Measurements from ENCODE around the gene PPIL6.
A peak's percentile ranks its signal among the peaks of the same experiment; 100 is the strongest.

PPIL6 gene

DNA sequence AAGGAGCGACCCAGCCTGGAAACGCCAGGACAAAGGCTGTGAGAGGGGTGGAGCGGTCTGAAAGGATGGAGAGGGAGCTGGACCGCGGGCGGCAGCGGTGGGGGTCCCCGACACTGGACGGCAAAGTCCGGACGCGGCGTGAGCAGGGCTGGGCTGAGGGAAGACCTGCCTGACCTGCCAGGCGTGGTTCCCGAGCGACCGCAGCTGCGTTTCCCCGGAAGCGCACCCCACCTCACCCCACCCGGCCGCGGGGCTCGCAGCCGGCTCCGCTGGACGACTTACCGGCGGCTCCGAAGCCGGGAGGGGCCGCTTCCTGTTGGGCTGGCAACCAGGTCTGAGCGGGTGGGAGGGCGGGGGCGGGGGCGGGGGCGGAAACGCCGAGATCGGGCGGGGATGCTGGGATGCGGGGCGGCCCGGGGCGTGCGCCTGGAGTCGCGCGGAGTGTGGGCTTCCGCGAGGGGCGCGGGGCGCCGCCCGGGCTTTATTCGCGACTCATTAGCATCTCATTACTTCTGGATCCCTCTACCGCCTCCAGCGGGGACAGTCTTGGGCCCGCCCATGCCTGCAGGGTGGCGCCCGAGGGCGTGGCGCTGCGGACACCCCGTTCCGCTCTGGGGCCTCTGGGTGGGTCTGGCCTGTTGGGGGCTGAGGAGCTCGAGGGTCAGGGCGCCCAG lies 15.1 kb upstream of the PPIL6 start, which contains the start of gene MICAL1:
Gene MICAL1, minus strand, starts transcription at position 336 of the 674 bp plus-strand sequence. CDS start 1,576 bp downstream, outside the sequence.
- ChIA-PET CTCF (interaction anchor here (0.7 to 6.2 kb wide), 9 partner anchors 9 to 268 kb away, joined by 3 to 45 read pairs (median 5); partner anchors contain the start of genes CD164, PPIL6 and SMPD2), POLR2A (interaction anchor here (0.6 to 1.1 kb wide), 2 partner anchors 14 to 73 kb away, joined by 3 read pairs; partner anchors contain the start of gene CD164)
- peak; percentile 83 for DNase-seq (ENCODE audit: extremely low spot score)
- TF ChIP-seq, protein P1, sequence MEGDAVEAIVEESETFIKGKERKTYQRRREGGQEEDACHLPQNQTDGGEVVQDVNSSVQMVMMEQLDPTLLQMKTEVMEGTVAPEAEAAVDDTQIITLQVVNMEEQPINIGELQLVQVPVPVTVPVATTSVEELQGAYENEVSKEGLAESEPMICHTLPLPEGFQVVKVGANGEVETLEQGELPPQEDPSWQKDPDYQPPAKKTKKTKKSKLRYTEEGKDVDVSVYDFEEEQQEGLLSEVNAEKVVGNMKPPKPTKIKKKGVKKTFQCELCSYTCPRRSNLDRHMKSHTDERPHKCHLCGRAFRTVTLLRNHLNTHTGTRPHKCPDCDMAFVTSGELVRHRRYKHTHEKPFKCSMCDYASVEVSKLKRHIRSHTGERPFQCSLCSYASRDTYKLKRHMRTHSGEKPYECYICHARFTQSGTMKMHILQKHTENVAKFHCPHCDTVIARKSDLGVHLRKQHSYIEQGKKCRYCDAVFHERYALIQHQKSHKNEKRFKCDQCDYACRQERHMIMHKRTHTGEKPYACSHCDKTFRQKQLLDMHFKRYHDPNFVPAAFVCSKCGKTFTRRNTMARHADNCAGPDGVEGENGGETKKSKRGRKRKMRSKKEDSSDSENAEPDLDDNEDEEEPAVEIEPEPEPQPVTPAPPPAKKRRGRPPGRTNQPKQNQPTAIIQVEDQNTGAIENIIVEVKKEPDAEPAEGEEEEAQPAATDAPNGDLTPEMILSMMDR (IDR thresholded peaks at IDR 0.05; ENCODE audit: control extremely low read depth, extremely low read depth, low read depth, missing control alignments) = peak; percentile 13

DNA sequence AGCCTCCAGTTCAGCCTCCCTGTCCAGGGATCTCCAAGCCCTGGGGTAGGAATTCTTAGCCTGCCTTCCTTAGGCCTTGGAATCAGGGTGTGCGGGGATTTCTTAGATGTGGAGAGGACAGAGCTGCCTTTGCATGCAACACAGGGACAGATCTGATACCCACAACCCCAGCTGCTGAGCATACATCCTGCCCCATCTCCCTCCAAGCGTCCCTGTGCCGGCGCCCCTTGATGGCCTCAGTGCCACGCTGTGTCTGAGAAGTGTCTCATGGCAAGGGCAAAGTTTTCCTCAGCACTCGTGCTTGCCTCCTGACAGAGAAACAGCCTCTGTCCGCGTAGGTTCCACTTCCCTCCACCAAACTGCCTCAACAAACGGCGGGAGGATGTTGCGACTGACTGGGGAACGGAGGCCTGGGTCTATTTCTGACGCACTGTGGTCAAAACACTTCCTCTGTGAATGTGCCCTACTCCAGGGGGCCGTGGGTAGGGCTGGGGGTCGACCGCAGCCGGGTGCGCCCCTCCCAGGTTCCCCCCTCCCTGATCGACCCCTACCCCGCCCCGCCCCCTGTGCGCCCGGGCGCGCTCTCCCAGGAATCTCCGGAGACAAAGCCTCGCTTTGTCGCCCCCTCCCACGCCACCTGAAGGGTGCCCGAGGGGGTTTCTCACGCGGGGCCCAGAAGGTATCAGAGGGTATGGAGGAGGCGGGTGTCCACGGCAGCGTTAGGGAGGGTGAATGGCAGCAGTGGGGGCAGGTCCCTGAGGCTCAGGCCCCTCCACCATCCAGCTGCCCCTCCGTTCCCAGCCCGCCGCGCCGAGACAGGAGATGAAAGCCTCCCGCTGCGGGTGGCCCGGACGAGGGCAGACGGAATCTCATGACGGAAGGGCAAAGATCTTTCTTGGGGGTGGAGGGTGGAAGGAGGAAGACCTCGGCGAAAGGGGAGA lies 14.3 kb upstream of the PPIL6 start:
- CTCF ChIA-PET = interaction anchor here (0.7 to 3.9 kb wide), 11 partner anchors 8 to 371 kb away, joined by 3 to 19 read pairs (median 7); partner anchors contain the start of genes CD164, PPIL6 and SMPD2
- POLR2A ChIA-PET = interaction anchor here (0.9 to 1.3 kb wide), 4 partner anchors 9 to 81 kb away, joined by 3 to 4 read pairs (median 3); partner anchors contain the start of gene CD164
- peak; percentile 73 for DNase-seq (ENCODE audit: extremely low spot score)
- TF ChIP-seq, protein P1 (IDR thresholded peaks at IDR 0.05; ENCODE audit: control extremely low read depth, extremely low read depth, low read depth, missing control alignments) = no peak

DNA sequence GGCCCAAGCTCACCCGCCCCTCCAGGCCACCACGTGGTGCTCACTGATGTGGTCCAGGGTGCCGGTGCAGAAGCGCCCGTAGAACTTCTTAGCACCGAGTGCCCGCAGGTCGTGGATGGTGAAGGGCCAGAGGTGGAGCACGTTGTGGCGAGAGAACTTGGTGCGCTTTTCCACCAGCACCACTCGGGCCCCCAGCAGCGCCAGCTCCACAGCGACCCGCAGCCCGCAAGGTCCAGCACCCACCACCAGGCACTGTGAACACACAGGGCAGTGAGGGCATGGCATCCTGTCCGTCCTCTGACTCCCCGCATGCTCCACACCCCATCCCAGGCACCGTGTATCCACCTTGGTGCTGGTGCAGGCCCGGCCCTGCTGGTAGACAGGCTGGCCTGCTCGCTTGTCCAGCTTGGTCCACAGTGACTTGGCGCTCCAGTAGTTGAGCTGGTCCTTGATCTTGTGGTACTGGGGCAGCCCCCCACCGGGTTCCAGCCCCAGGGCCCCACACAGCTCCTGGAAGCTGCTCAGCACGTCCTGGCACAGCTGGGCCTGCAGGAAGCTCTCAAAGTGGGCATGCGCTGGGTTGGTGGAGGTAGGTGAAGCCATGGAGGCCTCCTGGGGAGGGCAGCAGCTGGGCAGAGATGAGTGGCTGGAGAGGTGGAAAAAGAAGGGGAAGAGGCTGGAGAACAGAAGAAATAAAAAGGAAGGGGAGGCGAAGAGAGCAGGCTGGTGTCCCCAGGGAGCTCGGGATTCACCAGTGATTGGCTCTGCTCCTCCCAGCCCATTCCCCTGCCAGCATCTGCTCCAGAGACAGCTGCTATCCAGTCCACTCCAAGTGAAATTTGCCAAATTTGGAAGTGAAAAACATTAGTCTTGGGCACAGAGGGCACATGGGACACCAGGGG lies 13.4 kb upstream of the PPIL6 start:
- ChIA-PET CTCF (interaction anchor here (1.1 to 3.9 kb wide), 6 partner anchors 9 to 370 kb away, joined by 3 to 19 read pairs (median 8); partner anchors contain the start of genes CD164, PPIL6 and SMPD2), POLR2A (interaction anchor here (0.9 to 1.3 kb wide), 3 partner anchors 8 to 80 kb away, joined by 3 to 4 read pairs (median 3); no protein-coding TSS in a partner anchor)
- DNase-seq (ENCODE audit: extremely low spot score) = peak; percentile 15
- TF ChIP-seq, protein P1 (IDR thresholded peaks at IDR 0.05; ENCODE audit: control extremely low read depth, extremely low read depth, low read depth, missing control alignments) = no peak

DNA sequence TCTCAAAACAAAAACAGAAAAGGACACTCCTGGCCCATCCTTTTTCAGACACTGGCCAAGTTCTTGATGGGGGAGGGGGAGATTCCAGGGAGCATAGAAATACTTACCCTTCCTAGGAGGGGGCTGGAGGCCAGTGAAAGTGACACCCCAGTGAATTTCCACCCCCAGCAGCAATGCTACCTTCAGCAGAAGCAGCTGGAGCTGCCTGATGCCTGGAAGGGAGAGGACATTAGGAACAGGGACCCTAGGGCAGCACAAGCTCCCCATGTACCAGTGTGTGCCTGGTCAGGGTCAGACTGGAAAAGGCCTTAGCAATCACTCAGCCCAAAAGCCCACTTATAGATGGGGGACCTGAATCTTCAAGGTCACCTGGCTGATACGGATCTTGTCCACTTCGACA lies 12.7 kb upstream of the PPIL6 start:
- no peak for DNase-seq (ENCODE audit: extremely low spot score)
- TF ChIP-seq, protein P1 (IDR thresholded peaks at IDR 0.05; ENCODE audit: control extremely low read depth, extremely low read depth, low read depth, missing control alignments) = no peak
- ChIA-PET CTCF (interaction anchor here (1.2 to 3.9 kb wide), 5 partner anchors 8 to 369 kb away, joined by 3 to 19 read pairs (median 8); partner anchors contain the start of genes CD164, PPIL6 and SMPD2), POLR2A (interaction anchor here (1.3 kb wide), 1 partner anchor 8 kb away, joined by 4 read pairs; no protein-coding TSS in a partner anchor)

DNA sequence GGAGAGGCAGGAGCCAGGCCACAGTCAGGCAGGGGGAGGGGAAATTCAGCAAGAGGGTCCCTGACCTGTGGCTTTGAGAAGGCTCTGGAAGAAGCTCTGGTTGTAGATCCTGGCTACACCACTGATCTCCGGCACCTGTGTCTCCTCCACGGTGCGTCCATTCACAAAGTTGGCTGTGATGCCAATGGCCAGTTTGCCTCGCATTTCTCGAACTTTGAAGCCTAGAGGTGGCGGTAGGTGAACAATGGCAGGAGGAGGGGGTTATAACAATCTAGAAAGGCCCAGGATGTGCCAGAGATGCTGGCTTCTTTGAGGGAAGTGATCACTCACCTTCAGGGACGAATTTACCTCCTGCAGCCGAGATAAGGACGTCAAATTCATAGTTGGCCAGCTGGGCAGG lies 11.8 kb upstream of the PPIL6 start:
- no peak for DNase-seq (ENCODE audit: extremely low spot score)
- POLR2A ChIA-PET = no interaction called here
- TF ChIP-seq, protein P1 (IDR thresholded peaks at IDR 0.05; ENCODE audit: control extremely low read depth, extremely low read depth, low read depth, missing control alignments) = no peak
- CTCF ChIA-PET = no interaction called here

Measured in GM10248 (cell line).